HCT116 (cell line): ENCODE data around the gene TDRD3. TPM values are rescaled to one million over a fixed set of nuclear protein-coding genes. Genes with fewer than 3 reads are reported as not detected.

Source experiments
- ATAC-seq: fragments of 200-7000 bp; cut with Tn5 transposase; 2 replicates; pipeline ENCODE4 v1.9.1; 2020; ENCODE audit warnings: mild to moderate bottlenecking, moderate library complexity
- BruUV-seq: library from RNA; stranded (reverse); fragments of 400-500 nt; replicated peaks from 2 replicates; lab custom pipeline; 2021; lab: Mats Ljungman, UMichigan
- CTCF ChIA-PET: fragments of 300-600 bp; sonication (Branson Sonifier 250); formaldehyde crosslinking; loops from one replicate; lab custom pipeline; 2021; ENCODE audit warnings: antibody characterized with exemption; lab: Charles Lee
- POLR2A ChIA-PET: fragments of 300-600, 350-600 bp; sonication (Branson Sonifier 250); formaldehyde crosslinking; loops from one replicate; lab custom pipeline; 2021; ENCODE audit warnings: antibody characterized with exemption; lab: Charles Lee
- RAD21 ChIA-PET, 2 experiments: fragments of 300-600 bp; sonication (Branson Sonifier 250); formaldehyde crosslinking; loops; one replicate each; lab custom pipeline; 2023; ENCODE audit warnings: low total read pairs in 2 of 2; ENCODE audit not compliant: uncharacterized antibody in 2 of 2, unreplicated experiment in 2 of 2, low non-redundant PET in 1 of 2; lab: Charles Lee
- DNase-seq: peaks from one replicate; pipeline ENCODE4 v3.0.0-alpha.2; 2010; ENCODE audit warnings: low read depth, low spot score
- H2AFZ ChIP-seq: fragments of 200-600 bp; shearing (Covaris generic), sonication (generic); 2 replicates; pipeline ENCODE4 v1.6.1; 2017; ENCODE audit warnings: low read depth, mixed run types, mixed read lengths, antibody characterized with exemption, low read length; ENCODE audit not compliant: poor library complexity, severe bottlenecking
- H3K27ac ChIP-seq: 2 replicates; pipeline ENCODE4 v1.5.1; 2012; ENCODE audit warnings: low read depth, low read length
- H3K27me3 ChIP-seq: fragments of 200-600 bp; sonication (generic); 2 replicates; pipeline ENCODE4 v1.6.1; 2016; ENCODE audit warnings: mixed run types, low read length, mixed read lengths; ENCODE audit not compliant: insufficient read depth
- H3K36me3 ChIP-seq, 2 experiments: fragments of 200-500 bp in 1 of 2; fragments of 200-600 bp in 1 of 2; sonication (Bioruptor generic) in 1 of 2; sonication (generic) in 1 of 2; 2 replicates each; pipeline versions ENCODE4 v1.5.1 to v1.6.1; 2014 to 2016; ENCODE audit warnings: low read length in 2 of 2, inconsistent platforms in 1 of 2, mixed read lengths in 1 of 2, mixed run types in 1 of 2; ENCODE audit not compliant: insufficient read depth in 2 of 2, control insufficient read depth in 1 of 2
- H3K4me1 ChIP-seq, 2 experiments: fragments of 200-600 bp in 1 of 2; sonication (generic) in 1 of 2; 2 replicates each; pipeline versions ENCODE4 v1.5.1 to v1.6.1; 2012 to 2017; ENCODE audit warnings: low read length in 2 of 2, inconsistent platforms in 1 of 2, mild to moderate bottlenecking in 1 of 2, mixed read lengths in 1 of 2, mixed run types in 1 of 2, moderate library complexity in 1 of 2; ENCODE audit not compliant: insufficient read depth in 2 of 2, control insufficient read depth in 1 of 2
- H3K4me2 ChIP-seq: fragments of 200-600 bp; sonication (generic); 2 replicates; pipeline ENCODE4 v1.6.1; 2017; ENCODE audit warnings: mixed run types, low read length, mixed read lengths
- H3K4me3 ChIP-seq, 2 experiments: fragments of 200-600 bp in 1 of 2; sonication (generic) in 1 of 2; replicated peaks in 1 of 2; 2 replicates each; pipeline ENCODE4 v1.5.1; 2011 to 2016; ENCODE audit warnings: low read length in 2 of 2, control low read depth in 1 of 2, low read depth in 1 of 2, mild to moderate bottlenecking in 1 of 2, mixed read lengths in 1 of 2, mixed run types in 1 of 2
- H3K79me2 ChIP-seq: fragments of 200-600 bp; sonication (generic); 2 replicates; pipeline ENCODE4 v1.6.1; 2017; ENCODE audit warnings: mild to moderate bottlenecking, mixed run types, low read length, moderate library complexity, mixed read lengths; ENCODE audit not compliant: insufficient read depth
- H3K9ac ChIP-seq: fragments of 200-600 bp; sonication (generic); 2 replicates; pipeline ENCODE4 v1.6.1; 2016; ENCODE audit warnings: low read length, mixed read lengths
- H3K9me2 ChIP-seq: fragments of 200-600 bp; sonication (generic), shearing (Covaris generic); 2 replicates; pipeline ENCODE4 v1.6.1; 2017; ENCODE audit warnings: mixed run types, mild to moderate bottlenecking, moderate library complexity; ENCODE audit not compliant: insufficient read depth
- H3K9me3 ChIP-seq, 2 experiments: fragments of 200-500 bp in 1 of 2; fragments of 200-600 bp in 1 of 2; sonication (Bioruptor generic) in 1 of 2; sonication (generic) in 1 of 2; 2 replicates each; pipeline ENCODE4 v1.6.1; 2014 to 2017; ENCODE audit warnings: low read length in 2 of 2, mixed read lengths in 2 of 2, inconsistent platforms in 1 of 2, low read depth in 1 of 2, mild to moderate bottlenecking in 1 of 2, mixed run types in 1 of 2, moderate library complexity in 1 of 2; ENCODE audit not compliant: control insufficient read depth in 1 of 2, insufficient read depth in 1 of 2
- H4K20me1 ChIP-seq: fragments of 200-600 bp; sonication (generic), shearing (Covaris generic); 2 replicates; pipeline ENCODE4 v1.6.1; 2017; ENCODE audit warnings: mixed run types, mild to moderate bottlenecking, moderate library complexity; ENCODE audit not compliant: insufficient read depth
- CBX3 ChIP-seq: IDR thresholded peaks from 2 replicates; pipeline ENCODE4 v1.6.1; 2012; ENCODE audit warnings: low read depth
- CEBPB ChIP-seq: IDR thresholded peaks from 2 replicates; pipeline ENCODE4 v1.6.1; 2012; ENCODE audit warnings: low read depth
- EGR1 ChIP-seq: IDR thresholded peaks from 2 replicates; pipeline ENCODE4 v1.6.1; 2012; ENCODE audit warnings: low read depth
- ELF1 ChIP-seq: IDR thresholded peaks from 2 replicates; pipeline ENCODE4 v1.6.1; 2012; ENCODE audit warnings: low read depth, borderline replicate concordance
- EZH2 ChIP-seq: fragments of 200-600 bp; sonication (generic); IDR thresholded peaks from 2 replicates; pipeline ENCODE4 v1.6.1; 2017; ENCODE audit warnings: antibody characterized with exemption, mixed run types
- EZH2phosphoT487 ChIP-seq: fragments of 200-600 bp; IDR thresholded peaks from 2 replicates; pipeline ENCODE4 v1.6.1; 2018; ENCODE audit warnings: antibody characterized with exemption, borderline replicate concordance
- FOSL1 ChIP-seq: IDR thresholded peaks from 2 replicates; pipeline ENCODE4 v1.6.1; 2012; ENCODE audit warnings: low read depth
- JUND ChIP-seq: IDR thresholded peaks from 2 replicates; pipeline ENCODE4 v1.6.1; 2012
- POLR2A ChIP-seq: IDR thresholded peaks from 2 replicates; pipeline ENCODE4 v1.7.0; 2011; ENCODE audit warnings: borderline replicate concordance; ENCODE audit not compliant: insufficient read depth, insufficient read length; ENCODE audit errors: extremely low read depth
- RAD21 ChIP-seq: IDR thresholded peaks from 2 replicates; pipeline ENCODE4 v1.6.1; 2012; ENCODE audit warnings: low read depth, mild to moderate bottlenecking
- SIN3A ChIP-seq: IDR thresholded peaks from 2 replicates; pipeline ENCODE4 v1.6.1; 2012; ENCODE audit warnings: low read depth
- SRF ChIP-seq: IDR thresholded peaks from 2 replicates; pipeline ENCODE4 v1.6.1; 2012; ENCODE audit warnings: low read depth
- ZFX ChIP-seq: fragments of 450-650 bp; IDR thresholded peaks from 2 replicates; pipeline ENCODE4 v1.6.1; 2017
- ZNF274 ChIP-seq: fragments of 200-500 bp; sonication (Bioruptor generic); IDR thresholded peaks from 2 replicates; pipeline ENCODE4 v1.6.1; 2014; ENCODE audit warnings: mild to moderate bottlenecking, low read depth, low read length, inconsistent platforms
- intact Hi-C: fragments of 100-400 bp; cut with micrococcal nuclease; formaldehyde crosslinking; loops from 2 replicates; pipeline ENCODE4 v1.10.0; 2022
- total RNA-seq: library from RNA; stranded (reverse); gene quantifications from one replicate; pipeline ENCODE4 v1.2.1, GENCODE V29; 2021; ENCODE audit not compliant: unreplicated experiment
- TF ChIP-seq, protein P1 (sequence below): IDR thresholded peaks from 2 replicates; pipeline ENCODE4 v1.6.1; 2011; ENCODE audit warnings: mild to moderate bottlenecking, low read length, moderate library complexity; ENCODE audit not compliant: insufficient replicate concordance; ENCODE audit errors: extremely low read depth
- TF ChIP-seq, protein P2 (sequence below): IDR thresholded peaks from 2 replicates; pipeline ENCODE4 v1.6.1; 2012
- TF ChIP-seq, protein P3 (sequence below), 3 experiments: fragments of 200-600 bp in 1 of 3; sonication (generic) in 1 of 3; IDR thresholded peaks in 2 of 3; conservative IDR thresholded peaks in 1 of 3; 2 replicates each; pipeline ENCODE4 v1.5.1; 2012 to 2017; ENCODE audit warnings: low read depth in 2 of 3, low read length in 2 of 3, antibody characterized with exemption in 1 of 3, borderline replicate concordance in 1 of 3, control low read depth in 1 of 3, mild to moderate bottlenecking in 1 of 3, mixed read lengths in 1 of 3, mixed run types in 1 of 3, moderate library complexity in 1 of 3; ENCODE audit not compliant: insufficient read depth in 1 of 3

The TDRD3 gene
- total RNA-seq, 1 experiment from 2014 or later = 16.9 TPM

DNA sequence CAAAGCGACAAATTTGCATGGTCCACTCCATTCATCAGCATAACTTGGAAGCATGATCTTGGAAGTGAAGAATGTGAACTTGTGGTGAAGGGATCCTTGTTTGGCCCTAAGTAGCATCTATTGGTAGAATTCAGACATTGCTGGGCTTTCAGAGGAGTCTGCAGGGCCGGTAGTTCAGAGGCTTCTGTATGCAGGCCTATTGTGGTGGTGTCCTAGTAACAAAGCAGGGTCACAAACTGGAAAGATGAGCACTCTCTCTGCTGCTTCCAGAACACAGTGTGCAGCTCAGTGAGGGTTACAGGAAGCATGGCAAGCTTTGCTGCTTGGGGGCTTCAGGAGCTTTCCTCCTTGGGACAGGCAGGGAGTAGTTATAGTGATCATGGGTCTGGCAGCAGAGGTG is 206.0 kb downstream of the TDRD3 start:
- Histone ChIP-seq H4K20me1 (no peaks in the 10 kb centered on the region; the same call in 1 of the 2 replicates), H2AFZ (no peak overlapping the region), H3K9ac (no peak overlapping the region), H3K4me2 (no peak overlapping the region), H3K4me1 (no peaks in the 10 kb centered on the region), H3K9me2 (no peaks in the 10 kb centered on the region), H3K4me3 (no peak overlapping the region), H3K27me3 (peaks cover 4% of the 10 kb centered on the region), H3K36me3 (no peaks in the 10 kb centered on the region), H3K9me3 (no peaks in the 10 kb centered on the region), H3K27ac (no peak overlapping the region), H3K79me2 (no peaks in the 10 kb centered on the region)
- BruUV-seq = no TSS peak
- intact Hi-C loops = no loop called here
- no peak for DNase-seq
- no peak for ATAC-seq
- ChIA-PET CTCF (no interaction called here), RAD21 (no interaction called here), POLR2A (no interaction called here)
- TF ChIP-seq POLR2A = no peak
- no peak for TF ChIP-seq CBX3
- TF ChIP-seq EZH2phosphoT487 = no peak
- TF ChIP-seq FOSL1 = no peak
- no peak for TF ChIP-seq RAD21

DNA sequence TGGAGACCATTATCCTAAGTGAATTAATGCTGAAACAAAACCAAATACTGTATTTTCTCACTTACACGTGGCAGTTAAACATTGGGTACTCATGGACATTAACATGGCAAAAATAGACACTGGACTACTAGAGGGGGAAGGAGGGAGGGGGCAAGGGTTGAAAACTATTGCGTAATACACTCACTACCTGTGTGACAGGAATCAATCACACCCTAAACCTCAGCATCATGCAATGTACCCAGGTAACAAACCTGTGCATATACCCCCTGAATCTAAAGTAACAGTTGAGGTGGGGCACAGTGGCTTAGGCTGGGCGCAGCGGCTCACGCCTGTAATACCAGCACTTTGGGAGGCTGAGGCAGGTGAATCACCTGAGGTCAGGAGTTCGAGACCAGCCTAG is 207.0 kb downstream of the TDRD3 start:
- Histone ChIP-seq H3K9ac (no peak overlapping the region), H3K36me3 (no peaks in the 10 kb centered on the region), H4K20me1 (no peaks in the 10 kb centered on the region), H3K9me3 (no peaks in the 10 kb centered on the region), H3K79me2 (no peaks in the 10 kb centered on the region), H3K4me1 (no peaks in the 10 kb centered on the region), H3K9me2 (no peaks in the 10 kb centered on the region), H3K27ac (no peak overlapping the region), H3K27me3 (peaks cover 8% of the 10 kb centered on the region), H3K4me3 (no peak overlapping the region), H2AFZ (no peak overlapping the region), H3K4me2 (no peak overlapping the region)
- DNase-seq (no peak), ATAC-seq (no peak)
- ChIA-PET CTCF (no interaction called here), RAD21 (no interaction called here), POLR2A (no interaction called here)
- TF ChIP-seq ELF1 (no peak), ZNF274 (no peak), SIN3A (no peak), ZFX (no peak), EZH2 (no peak), CEBPB (no peak), SRF (no peak), FOSL1 (no peak), JUND (no peak), CBX3 (no peak), RAD21 (no peak), EGR1 (no peak)
- TF ChIP-seq, protein P1, sequence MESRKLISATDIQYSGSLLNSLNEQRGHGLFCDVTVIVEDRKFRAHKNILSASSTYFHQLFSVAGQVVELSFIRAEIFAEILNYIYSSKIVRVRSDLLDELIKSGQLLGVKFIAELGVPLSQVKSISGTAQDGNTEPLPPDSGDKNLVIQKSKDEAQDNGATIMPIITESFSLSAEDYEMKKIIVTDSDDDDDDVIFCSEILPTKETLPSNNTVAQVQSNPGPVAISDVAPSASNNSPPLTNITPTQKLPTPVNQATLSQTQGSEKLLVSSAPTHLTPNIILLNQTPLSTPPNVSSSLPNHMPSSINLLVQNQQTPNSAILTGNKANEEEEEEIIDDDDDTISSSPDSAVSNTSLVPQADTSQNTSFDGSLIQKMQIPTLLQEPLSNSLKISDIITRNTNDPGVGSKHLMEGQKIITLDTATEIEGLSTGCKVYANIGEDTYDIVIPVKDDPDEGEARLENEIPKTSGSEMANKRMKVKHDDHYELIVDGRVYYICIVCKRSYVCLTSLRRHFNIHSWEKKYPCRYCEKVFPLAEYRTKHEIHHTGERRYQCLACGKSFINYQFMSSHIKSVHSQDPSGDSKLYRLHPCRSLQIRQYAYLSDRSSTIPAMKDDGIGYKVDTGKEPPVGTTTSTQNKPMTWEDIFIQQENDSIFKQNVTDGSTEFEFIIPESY = no peak
- TF ChIP-seq, protein P2, sequence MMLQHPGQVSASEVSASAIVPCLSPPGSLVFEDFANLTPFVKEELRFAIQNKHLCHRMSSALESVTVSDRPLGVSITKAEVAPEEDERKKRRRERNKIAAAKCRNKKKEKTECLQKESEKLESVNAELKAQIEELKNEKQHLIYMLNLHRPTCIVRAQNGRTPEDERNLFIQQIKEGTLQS = no peak
- TF ChIP-seq, protein P3, sequence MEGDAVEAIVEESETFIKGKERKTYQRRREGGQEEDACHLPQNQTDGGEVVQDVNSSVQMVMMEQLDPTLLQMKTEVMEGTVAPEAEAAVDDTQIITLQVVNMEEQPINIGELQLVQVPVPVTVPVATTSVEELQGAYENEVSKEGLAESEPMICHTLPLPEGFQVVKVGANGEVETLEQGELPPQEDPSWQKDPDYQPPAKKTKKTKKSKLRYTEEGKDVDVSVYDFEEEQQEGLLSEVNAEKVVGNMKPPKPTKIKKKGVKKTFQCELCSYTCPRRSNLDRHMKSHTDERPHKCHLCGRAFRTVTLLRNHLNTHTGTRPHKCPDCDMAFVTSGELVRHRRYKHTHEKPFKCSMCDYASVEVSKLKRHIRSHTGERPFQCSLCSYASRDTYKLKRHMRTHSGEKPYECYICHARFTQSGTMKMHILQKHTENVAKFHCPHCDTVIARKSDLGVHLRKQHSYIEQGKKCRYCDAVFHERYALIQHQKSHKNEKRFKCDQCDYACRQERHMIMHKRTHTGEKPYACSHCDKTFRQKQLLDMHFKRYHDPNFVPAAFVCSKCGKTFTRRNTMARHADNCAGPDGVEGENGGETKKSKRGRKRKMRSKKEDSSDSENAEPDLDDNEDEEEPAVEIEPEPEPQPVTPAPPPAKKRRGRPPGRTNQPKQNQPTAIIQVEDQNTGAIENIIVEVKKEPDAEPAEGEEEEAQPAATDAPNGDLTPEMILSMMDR (IDR thresholded peaks at IDR 0.05 in 2 of 3, conservative IDR thresholded peaks at IDR 0.05 in 1 of 3; ENCODE audit: borderline replicate concordance in 1 of 3, insufficient read depth in 1 of 3, low read depth in 2 of 3, low read length in 2 of 3) = no peak
- BruUV-seq = no TSS peak
- intact Hi-C loops = no loop called here
